ENCODE results near the gene C19orf25.

DNA sequence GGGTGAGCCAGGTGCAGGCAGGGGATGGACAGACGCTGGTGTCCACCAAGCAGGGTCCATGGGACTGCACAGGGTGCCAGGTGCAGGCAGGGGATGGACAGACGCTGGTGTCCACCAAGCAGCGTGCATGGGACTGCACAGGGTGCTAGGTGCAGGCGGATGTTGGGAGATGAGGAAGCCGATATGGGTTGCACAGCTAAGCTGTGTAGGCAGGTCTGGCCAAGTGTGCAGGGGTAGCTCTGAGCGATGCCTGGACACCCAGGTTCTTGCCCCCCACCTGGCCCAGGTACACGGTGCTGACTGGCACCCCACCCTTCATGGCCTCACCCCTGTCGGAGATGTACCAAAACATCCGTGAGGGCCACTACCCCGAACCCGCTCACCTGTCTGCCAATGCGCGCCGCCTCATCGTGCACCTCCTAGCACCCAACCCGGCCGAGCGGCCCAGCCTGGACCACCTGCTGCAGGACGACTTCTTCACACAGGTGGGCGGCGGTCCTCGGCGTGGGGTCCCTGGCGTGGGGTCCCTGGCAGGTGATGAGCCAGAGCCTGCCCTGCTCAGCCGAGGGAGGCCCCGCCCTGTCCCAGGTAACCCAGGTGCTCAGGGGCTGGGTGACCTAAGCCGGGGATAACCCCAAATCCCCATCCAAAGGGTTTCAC, 48.8 kb upstream of the C19orf25 start:
- TF ChIP-seq EP300 (IDR thresholded peaks at IDR 0.05; ENCODE audit: borderline replicate concordance in 1 of 2, low read depth in 1 of 2, low read length in 1 of 2), result no peak
- TF ChIP-seq NFIC (IDR thresholded peaks at IDR 0.05; ENCODE audit: borderline replicate concordance), result no peak
- no peak for TF ChIP-seq USF1 (IDR thresholded peaks at IDR 0.05; ENCODE audit: borderline replicate concordance, low read depth)
- TF ChIP-seq, protein P1, sequence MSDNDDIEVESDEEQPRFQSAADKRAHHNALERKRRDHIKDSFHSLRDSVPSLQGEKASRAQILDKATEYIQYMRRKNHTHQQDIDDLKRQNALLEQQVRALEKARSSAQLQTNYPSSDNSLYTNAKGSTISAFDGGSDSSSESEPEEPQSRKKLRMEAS (IDR thresholded peaks at IDR 0.05; ENCODE audit: low read depth), result no peak
- TF ChIP-seq, protein P2, sequence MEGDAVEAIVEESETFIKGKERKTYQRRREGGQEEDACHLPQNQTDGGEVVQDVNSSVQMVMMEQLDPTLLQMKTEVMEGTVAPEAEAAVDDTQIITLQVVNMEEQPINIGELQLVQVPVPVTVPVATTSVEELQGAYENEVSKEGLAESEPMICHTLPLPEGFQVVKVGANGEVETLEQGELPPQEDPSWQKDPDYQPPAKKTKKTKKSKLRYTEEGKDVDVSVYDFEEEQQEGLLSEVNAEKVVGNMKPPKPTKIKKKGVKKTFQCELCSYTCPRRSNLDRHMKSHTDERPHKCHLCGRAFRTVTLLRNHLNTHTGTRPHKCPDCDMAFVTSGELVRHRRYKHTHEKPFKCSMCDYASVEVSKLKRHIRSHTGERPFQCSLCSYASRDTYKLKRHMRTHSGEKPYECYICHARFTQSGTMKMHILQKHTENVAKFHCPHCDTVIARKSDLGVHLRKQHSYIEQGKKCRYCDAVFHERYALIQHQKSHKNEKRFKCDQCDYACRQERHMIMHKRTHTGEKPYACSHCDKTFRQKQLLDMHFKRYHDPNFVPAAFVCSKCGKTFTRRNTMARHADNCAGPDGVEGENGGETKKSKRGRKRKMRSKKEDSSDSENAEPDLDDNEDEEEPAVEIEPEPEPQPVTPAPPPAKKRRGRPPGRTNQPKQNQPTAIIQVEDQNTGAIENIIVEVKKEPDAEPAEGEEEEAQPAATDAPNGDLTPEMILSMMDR (IDR thresholded peaks at IDR 0.05), result no peak
- TF ChIP-seq RFX5 (IDR thresholded peaks at IDR 0.05; ENCODE audit: low read length), result no peak
- no peak for TF ChIP-seq MXI1 (IDR thresholded peaks at IDR 0.05; ENCODE audit: low read depth, low read length)
- TF ChIP-seq JUND (IDR thresholded peaks at IDR 0.05), result no peak
- TF ChIP-seq FOXM1 (IDR thresholded peaks at IDR 0.05; ENCODE audit: low read depth), result no peak
- no peak for TF ChIP-seq NRF1 (IDR thresholded peaks at IDR 0.05; ENCODE audit: low read depth, low read length)
- TF ChIP-seq, protein P3, sequence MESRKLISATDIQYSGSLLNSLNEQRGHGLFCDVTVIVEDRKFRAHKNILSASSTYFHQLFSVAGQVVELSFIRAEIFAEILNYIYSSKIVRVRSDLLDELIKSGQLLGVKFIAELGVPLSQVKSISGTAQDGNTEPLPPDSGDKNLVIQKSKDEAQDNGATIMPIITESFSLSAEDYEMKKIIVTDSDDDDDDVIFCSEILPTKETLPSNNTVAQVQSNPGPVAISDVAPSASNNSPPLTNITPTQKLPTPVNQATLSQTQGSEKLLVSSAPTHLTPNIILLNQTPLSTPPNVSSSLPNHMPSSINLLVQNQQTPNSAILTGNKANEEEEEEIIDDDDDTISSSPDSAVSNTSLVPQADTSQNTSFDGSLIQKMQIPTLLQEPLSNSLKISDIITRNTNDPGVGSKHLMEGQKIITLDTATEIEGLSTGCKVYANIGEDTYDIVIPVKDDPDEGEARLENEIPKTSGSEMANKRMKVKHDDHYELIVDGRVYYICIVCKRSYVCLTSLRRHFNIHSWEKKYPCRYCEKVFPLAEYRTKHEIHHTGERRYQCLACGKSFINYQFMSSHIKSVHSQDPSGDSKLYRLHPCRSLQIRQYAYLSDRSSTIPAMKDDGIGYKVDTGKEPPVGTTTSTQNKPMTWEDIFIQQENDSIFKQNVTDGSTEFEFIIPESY (IDR thresholded peaks at IDR 0.05; ENCODE audit: borderline replicate concordance, low read depth), result no peak
- no peak for TF ChIP-seq POLR2AphosphoS5 (IDR thresholded peaks at IDR 0.05; ENCODE audit: low read depth, low read length)
- no peak for TF ChIP-seq SMC3 (IDR thresholded peaks at IDR 0.05; ENCODE audit: low read depth, low read length)
- no peak for TF ChIP-seq EZH2phosphoT487 (IDR thresholded peaks at IDR 0.05; ENCODE audit: borderline replicate concordance, low read depth)

All from SK-N-SH (cell line).